Caco-2 (cell line): ENCODE measurements around the gene FNDC3B. TPM values are rescaled to one million over a fixed set of nuclear protein-coding genes. Genes with fewer than 3 reads are reported as not detected.
A peak's percentile ranks its signal among the peaks of the same experiment; 100 is the strongest.

Source experiments
- BruUV-seq: library from RNA; stranded (reverse); fragments of 400-500 nt; replicated peaks from 2 replicates; lab custom pipeline; 2021; lab: Mats Ljungman, UMichigan
- CTCF ChIA-PET: fragments of 300-600 bp; sonication (Branson Sonifier 250); formaldehyde crosslinking; loops from one replicate; lab custom pipeline; 2022; ENCODE audit warnings: antibody characterized with exemption; lab: Charles Lee
- POLR2A ChIA-PET: fragments of 300-600 bp; sonication (Branson Sonifier 250); formaldehyde crosslinking; loops from one replicate; lab custom pipeline; 2022; ENCODE audit warnings: antibody characterized with exemption; lab: Charles Lee
- DNase-seq, 2 experiments: peaks; one replicate each; pipeline versions ENCODE4 v3.0.0 to v3.0.0-alpha.2; 2020 to 2022
- H3K27me3 ChIP-seq: replicated peaks from 2 replicates; pipeline ENCODE4 v1.6.0; 2011; ENCODE audit warnings: low read length; ENCODE audit not compliant: control insufficient read depth, insufficient read depth
- H3K36me3 ChIP-seq: 2 replicates; pipeline ENCODE4 v1.5.1; 2011; ENCODE audit warnings: low read length; ENCODE audit not compliant: control insufficient read depth, insufficient read depth
- H3K4me1 ChIP-seq: fragments of 250-450 bp; sonication (Bioruptor Pico); 2 replicates; pipeline ENCODE4 v1.5.1; 2020; ENCODE audit warnings: mild to moderate bottlenecking
- H3K4me3 ChIP-seq: 2 replicates; pipeline ENCODE4 v1.5.1; 2011; ENCODE audit warnings: low read depth, mild to moderate bottlenecking, control low read depth, low read length
- H3K9me3 ChIP-seq: fragments of 250-450 bp; sonication (Bioruptor Pico); 2 replicates; pipeline ENCODE4 v1.5.1; 2020; ENCODE audit warnings: mild to moderate bottlenecking, moderate library complexity
- H3K27ac Mint-ChIP-seq: one replicate; pipeline ENCODE4 v1.8.0; 2022; ENCODE audit warnings: mixed read lengths; ENCODE audit not compliant: unreplicated experiment
- H3K27me3 Mint-ChIP-seq: one replicate; pipeline ENCODE4 v1.8.0; 2022; ENCODE audit warnings: mixed read lengths; ENCODE audit not compliant: insufficient read depth, unreplicated experiment
- H3K36me3 Mint-ChIP-seq: one replicate; pipeline ENCODE4 v1.8.0; 2022; ENCODE audit warnings: mild to moderate bottlenecking, mixed read lengths; ENCODE audit not compliant: insufficient read depth, unreplicated experiment
- H3K4me1 Mint-ChIP-seq: one replicate; pipeline ENCODE4 v1.8.0; 2022; ENCODE audit warnings: low read depth, mixed read lengths; ENCODE audit not compliant: unreplicated experiment
- H3K4me3 Mint-ChIP-seq: one replicate; pipeline ENCODE4 v1.8.0; 2022; ENCODE audit warnings: mild to moderate bottlenecking, moderate library complexity, mixed read lengths; ENCODE audit not compliant: unreplicated experiment
- H3K9me3 Mint-ChIP-seq: one replicate; pipeline ENCODE4 v1.8.0; 2022; ENCODE audit warnings: mixed read lengths; ENCODE audit not compliant: unreplicated experiment
- intact Hi-C: fragments of 100-400 bp; cut with micrococcal nuclease; formaldehyde crosslinking; loops from one replicate; pipeline ENCODE4 v1.10.0; 2022; ENCODE audit not compliant: unreplicated experiment
- total RNA-seq: library from RNA; stranded (reverse); gene quantifications from 2 replicates; pipeline ENCODE4 v1.2.3, GENCODE V29; 2022
- TF ChIP-seq, protein P1 (sequence below), 2 experiments: fragments of 200-600 bp in 1 of 2; IDR thresholded peaks; 1 replicate in 1 of 2; 2 replicates in 1 of 2; pipeline versions ENCODE4 v1.5.1 to v1.8.0; 2011 to 2022; ENCODE audit warnings: antibody characterized with exemption in 1 of 2, control low read depth in 1 of 2, inconsistent platforms in 1 of 2, low read depth in 1 of 2, low read length in 1 of 2, mild to moderate bottlenecking in 1 of 2, moderate library complexity in 1 of 2; ENCODE audit not compliant: insufficient read depth in 1 of 2, severe bottlenecking in 1 of 2, unreplicated experiment in 1 of 2

The FNDC3B gene
- total RNA-seq, 1 experiment from 2014 or later: 59.8 TPM

- H3K27ac Mint-ChIP-seq: no peak overlapping the region
These were observed 26.1 kb downstream of the FNDC3B start for GRCh38 chr3:172065527-172065926.

GRCh38 chr3:172065967-172066762 is 26.8 kb downstream of the FNDC3B start:
- POLR2A ChIA-PET: no interaction called here

More at GRCh38 chr3:172065527-172065926, 26.1 kb downstream of the FNDC3B start:
- H3K4me3 ChIP-seq: no peak overlapping the region
- Mint-ChIP-seq H3K4me3 (no peak overlapping the region), H3K36me3 (peaks cover 26% of the 10 kb centered on the region), H3K4me1 (peaks cover 41% of the 10 kb centered on the region), H3K9me3 (no peaks in the 10 kb centered on the region), H3K27me3 (no peaks in the 10 kb centered on the region)
- no peaks in the 10 kb centered on the region for H3K9me3 ChIP-seq
- no TSS peak for BruUV-seq
- ChIA-PET CTCF (interaction anchor here (1.5 kb wide), 1 partner anchor 31 kb away, joined by 3 read pairs; no protein-coding TSS in a partner anchor), POLR2A (no interaction called here)
- H3K36me3 ChIP-seq: no peaks in the 10 kb centered on the region; the same call in 1 of the 2 replicates
- TF ChIP-seq, protein P1, sequence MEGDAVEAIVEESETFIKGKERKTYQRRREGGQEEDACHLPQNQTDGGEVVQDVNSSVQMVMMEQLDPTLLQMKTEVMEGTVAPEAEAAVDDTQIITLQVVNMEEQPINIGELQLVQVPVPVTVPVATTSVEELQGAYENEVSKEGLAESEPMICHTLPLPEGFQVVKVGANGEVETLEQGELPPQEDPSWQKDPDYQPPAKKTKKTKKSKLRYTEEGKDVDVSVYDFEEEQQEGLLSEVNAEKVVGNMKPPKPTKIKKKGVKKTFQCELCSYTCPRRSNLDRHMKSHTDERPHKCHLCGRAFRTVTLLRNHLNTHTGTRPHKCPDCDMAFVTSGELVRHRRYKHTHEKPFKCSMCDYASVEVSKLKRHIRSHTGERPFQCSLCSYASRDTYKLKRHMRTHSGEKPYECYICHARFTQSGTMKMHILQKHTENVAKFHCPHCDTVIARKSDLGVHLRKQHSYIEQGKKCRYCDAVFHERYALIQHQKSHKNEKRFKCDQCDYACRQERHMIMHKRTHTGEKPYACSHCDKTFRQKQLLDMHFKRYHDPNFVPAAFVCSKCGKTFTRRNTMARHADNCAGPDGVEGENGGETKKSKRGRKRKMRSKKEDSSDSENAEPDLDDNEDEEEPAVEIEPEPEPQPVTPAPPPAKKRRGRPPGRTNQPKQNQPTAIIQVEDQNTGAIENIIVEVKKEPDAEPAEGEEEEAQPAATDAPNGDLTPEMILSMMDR (IDR thresholded peaks at IDR 0.05; ENCODE audit: insufficient read depth in 1 of 2, low read depth in 1 of 2, low read length in 1 of 2, severe bottlenecking in 1 of 2, unreplicated experiment in 1 of 2): no peak
- peaks cover 54% of the 10 kb centered on the region for H3K4me1 ChIP-seq
- intact Hi-C loops: no loop called here
- no peaks in the 10 kb centered on the region for H3K27me3 ChIP-seq
- no peak for DNase-seq

More at GRCh38 chr3:172065967-172066762, 26.8 kb downstream of the FNDC3B start:
- intact Hi-C loops: loop anchor here (2.0 kb wide), 2 partner anchors 25 to 27 kb away; no protein-coding TSS in a partner anchor
- Histone ChIP-seq H3K4me1 (peaks cover 53% of the 10 kb centered on the region), H3K9me3 (no peaks in the 10 kb centered on the region), H3K4me3 (no peak overlapping the region), H3K27me3 (no peaks in the 10 kb centered on the region), H3K36me3 (no peaks in the 10 kb centered on the region; the same call in 1 of the 2 replicates)
- CTCF ChIA-PET: interaction anchor here (1.5 kb wide), 1 partner anchor 31 kb away, joined by 3 read pairs; no protein-coding TSS in a partner anchor
- Mint-ChIP-seq H3K27ac (no peak overlapping the region), H3K4me1 (peaks cover 41% of the 10 kb centered on the region), H3K36me3 (peaks cover 26% of the 10 kb centered on the region), H3K9me3 (no peaks in the 10 kb centered on the region), H3K4me3 (no peak overlapping the region), H3K27me3 (no peaks in the 10 kb centered on the region)
- TF ChIP-seq, protein P1 (IDR thresholded peaks at IDR 0.05; ENCODE audit: insufficient read depth in 1 of 2, low read depth in 1 of 2, low read length in 1 of 2, severe bottlenecking in 1 of 2, unreplicated experiment in 1 of 2): no peak
- BruUV-seq: no TSS peak
- peak in 1 of 2 experiments; percentile 37 for DNase-seq
